Middle frontal gyrus (tissue), 1 donor: ENCODE data around the gene HPSE2.
"Not testable (repeated sequence)": the region's sequence is repeated elsewhere in the genome, so short reads cannot be mapped to it uniquely, and the experiment has no call there.

Experiments used
- DNase-seq: peaks from one replicate; pipeline ENCODE4 v3.0.0-alpha.2; 2015; ENCODE audit warnings: low spot score; ENCODE audit errors: extremely low spot score

Gene HPSE2

DNA sequence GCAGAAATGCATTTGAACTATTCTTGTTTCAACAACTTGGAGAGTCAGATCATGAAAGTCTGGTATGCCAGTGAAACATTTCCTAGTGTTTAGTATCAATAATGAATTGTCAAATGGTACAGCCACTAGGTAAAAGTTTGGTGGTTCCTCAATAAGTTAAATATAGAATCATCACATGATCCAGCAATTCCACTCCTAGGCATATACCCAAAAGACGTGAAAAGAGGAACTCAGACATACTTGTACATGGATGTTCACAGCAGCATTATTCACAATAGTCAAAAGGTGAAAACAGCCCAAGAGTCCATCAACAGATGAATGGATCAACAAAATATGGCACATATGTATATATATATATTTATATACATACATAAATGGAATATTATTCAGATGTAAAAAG, 721.9 kb downstream of the HPSE2 start:
- no peak for DNase-seq

GRCh38 chr10:98511876-98512275, 723.8 kb downstream of the HPSE2 start:
- no peak for DNase-seq

DNA sequence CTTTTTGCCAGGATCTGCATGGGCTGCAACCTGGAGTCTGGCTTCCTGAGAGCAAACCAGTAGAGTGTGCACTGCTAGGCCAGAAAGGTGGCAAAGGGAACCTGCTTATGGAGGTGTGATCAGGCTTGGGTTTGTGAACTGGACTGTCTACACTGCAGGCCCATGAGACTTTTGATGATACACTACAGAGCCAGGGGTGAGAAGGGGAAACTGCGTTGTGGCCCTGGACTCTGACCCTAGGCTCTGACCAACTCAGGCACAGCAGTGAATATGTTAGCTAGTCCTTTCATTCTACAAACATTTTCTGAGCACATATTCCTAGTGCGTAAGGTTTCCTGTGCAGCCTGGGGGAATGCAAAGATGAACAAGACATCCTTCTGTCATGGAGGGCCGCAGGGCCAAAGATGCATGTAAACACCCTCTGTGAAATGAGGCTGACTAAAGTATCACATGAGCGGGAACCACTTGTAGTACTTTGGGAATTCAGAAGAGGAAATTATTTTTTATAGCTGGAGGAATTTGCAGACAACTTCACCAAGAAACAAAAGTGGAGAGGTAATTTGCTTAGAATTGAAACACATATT, 725.1 kb downstream of the HPSE2 start:
- no peak for DNase-seq

GRCh38 chr10:98509745-98510144, 725.9 kb downstream of the HPSE2 start:
- DNase-seq: no peak

DNA sequence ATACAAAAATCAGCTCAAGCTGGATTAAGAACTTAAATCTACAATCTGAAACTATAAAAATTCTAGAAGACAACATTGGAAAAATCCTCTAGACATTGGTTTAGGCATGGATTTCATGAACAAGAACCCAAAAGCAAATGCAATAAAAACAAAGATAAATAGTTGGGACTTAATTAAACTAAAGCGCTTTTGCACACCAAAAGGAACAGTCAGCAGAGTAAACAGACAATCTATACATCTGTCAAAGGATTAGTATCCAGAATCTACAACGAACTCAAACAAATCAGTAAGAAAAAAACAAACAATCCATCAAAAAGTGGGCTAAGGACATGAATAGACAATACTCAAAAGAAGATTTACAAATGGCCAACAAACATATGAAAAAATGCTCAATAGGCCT, 733.1 kb downstream of the HPSE2 start:
- DNase-seq: not testable (repeated sequence)

- no peak for DNase-seq
Measured at GRCh38 chr10:98492763-98493162, 742.9 kb downstream of the HPSE2 start.

- no peak for DNase-seq
Measured at GRCh38 chr10:98489561-98490481, 745.8 kb downstream of the HPSE2 start.

- no peak for DNase-seq
Measured at GRCh38 chr10:98488669-98489430, 746.8 kb downstream of the HPSE2 start.

DNA sequence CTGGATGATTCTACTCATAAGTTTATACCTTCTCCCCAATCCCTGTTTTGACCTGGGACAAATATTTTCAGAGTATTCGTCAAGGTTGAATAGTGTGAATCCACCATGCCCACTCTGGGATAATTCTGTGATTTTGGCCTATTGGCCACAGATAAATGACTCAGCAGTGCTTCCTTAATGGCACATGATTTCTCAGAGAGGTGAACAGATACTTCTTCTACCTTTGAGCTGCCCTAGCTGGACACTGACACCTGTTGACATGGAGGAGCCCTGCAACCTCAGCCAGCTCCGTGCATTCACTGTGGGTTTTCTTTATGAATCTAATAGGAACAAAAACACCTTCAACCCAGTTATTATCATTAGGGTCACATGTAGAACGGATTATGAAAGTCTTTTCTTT, 748.0 kb downstream of the HPSE2 start:
- no peak for DNase-seq

DNA sequence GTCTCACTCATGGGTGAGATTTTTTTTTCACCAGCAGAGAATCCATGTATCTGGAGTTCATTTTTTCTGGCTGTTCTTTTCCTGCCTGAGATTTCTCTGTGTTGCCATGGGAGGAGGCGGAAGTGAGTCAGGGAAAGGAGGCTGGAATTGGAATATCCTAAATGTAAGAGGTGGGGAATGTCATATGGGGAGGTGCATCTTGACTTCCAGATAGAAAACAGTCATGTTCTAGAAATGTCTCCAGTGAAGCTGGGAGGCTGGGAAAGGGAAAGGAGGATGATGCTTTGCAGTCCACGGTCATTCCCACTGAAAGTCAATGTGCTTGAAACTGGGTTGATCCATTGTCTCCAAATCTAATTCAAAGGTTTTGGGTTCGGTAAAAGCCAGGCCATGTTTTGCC, 749.2 kb downstream of the HPSE2 start:
- DNase-seq: no peak

- no peak for DNase-seq
Measured at GRCh38 chr10:98485959-98486358, 749.7 kb downstream of the HPSE2 start.

GRCh38 chr10:98483658-98484057, 752.0 kb downstream of the HPSE2 start:
- no peak for DNase-seq

GRCh38 chr10:98482096-98482495, 753.6 kb downstream of the HPSE2 start:
- no peak for DNase-seq

DNA sequence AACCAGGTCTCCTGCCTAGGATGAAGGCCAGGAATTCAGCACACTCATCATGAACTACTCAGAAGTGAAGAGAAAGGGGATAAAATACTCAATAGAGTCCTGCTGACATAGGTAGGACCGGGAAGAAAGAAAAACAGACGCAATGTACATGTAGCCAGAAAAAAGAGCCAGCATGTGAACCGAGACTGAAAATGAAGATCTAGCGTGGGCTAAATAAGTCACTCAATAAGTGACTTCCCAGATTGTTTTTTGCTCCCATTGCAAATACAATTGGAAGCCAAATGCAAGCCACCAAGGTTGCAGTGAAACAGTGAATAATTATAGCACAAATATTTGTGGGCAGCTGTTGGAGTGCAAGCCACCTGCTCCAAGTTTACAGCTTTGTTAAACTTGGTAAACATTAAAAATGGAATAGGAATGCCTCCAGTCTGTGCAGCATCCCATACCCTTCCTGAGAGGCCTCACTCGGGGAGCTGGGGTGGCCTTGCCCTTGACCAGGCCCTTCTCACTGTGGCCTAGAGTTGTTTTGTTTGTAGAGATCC, 754.2 kb downstream of the HPSE2 start:
- DNase-seq: no peak

GRCh38 chr10:98478430-98479222, 757.0 kb downstream of the HPSE2 start:
- DNase-seq: no peak

DNA sequence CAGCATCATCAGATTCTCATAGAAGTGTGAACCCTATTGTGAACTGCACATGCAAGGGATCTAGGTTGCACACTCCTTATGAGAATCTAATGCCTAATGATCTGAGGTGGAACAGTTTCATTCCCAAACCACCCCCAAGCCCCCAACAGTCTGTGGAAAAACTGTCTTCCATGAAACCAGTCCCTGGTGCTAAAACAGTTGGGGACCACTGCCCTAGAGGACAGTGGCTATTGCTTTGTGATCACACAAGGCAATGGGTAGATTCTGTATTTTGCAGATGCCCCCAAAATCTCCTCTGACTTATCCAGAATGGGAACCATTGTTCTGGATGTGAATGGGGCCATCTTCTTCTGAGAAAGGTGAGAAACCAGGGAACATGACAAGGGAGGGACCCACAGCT, 757.8 kb downstream of the HPSE2 start:
- DNase-seq: no peak

GRCh38 chr10:98474628-98475027, 761.0 kb downstream of the HPSE2 start:
- DNase-seq: no peak

- no peak for DNase-seq
Measured at GRCh38 chr10:98472196-98472595, 763.5 kb downstream of the HPSE2 start.

GRCh38 chr10:98470850-98471249, 764.8 kb downstream of the HPSE2 start:
- DNase-seq: no peak

GRCh38 chr10:98469001-98469931, 766.4 kb downstream of the HPSE2 start:
- DNase-seq: no peak
